ENCODE data around the gene DDX59.

DDX59 gene

DNA sequence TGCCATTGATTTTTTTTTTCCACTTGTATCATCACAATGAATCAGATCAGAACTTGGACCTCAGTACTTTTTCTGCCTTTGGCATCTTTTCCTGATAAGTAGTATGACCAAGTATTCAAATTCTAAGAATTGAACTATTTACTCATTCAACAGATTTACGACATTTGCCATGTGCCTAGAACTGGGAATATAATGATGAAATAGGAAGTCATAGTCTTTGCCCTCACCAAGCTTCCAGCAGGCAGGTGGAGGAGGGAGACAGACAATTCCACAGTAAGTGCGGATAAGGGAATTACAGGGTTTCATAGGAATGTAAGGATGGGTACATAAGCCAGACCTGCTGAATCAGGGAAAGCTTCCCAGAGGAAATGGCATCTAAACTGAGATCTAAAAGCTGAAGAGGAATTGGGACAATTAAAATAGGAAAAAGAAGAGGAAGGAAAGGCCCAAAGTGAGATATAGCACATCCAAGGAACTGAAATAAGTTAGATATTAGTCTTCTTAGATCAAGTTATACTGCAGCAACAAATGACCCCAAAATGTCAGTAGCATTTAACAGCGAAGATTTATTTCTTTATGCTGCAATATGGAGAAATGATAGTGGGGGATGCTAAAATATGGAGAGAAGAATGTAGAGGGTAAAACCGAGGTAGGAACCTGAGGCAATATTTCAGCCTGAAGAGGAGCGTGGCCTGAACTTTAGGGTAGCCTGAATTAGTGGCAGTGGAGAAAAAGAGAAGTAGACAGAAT, 5.3 kb upstream of the DDX59 start:
- ChIA-PET CTCF (interaction anchor here (0.6 to 1.5 kb wide), 4 partner anchors 26 to 1726 kb away, joined by 3 to 4 read pairs (median 4); no protein-coding TSS in a partner anchor), POLR2A (ENCODE audit: low non-redundant PET) (interaction anchor here (1.4 kb wide), 1 partner anchor 64 kb away, joined by 5 read pairs; the partner anchor contains the start of gene CAMSAP2)
- TF ChIP-seq, protein P1, sequence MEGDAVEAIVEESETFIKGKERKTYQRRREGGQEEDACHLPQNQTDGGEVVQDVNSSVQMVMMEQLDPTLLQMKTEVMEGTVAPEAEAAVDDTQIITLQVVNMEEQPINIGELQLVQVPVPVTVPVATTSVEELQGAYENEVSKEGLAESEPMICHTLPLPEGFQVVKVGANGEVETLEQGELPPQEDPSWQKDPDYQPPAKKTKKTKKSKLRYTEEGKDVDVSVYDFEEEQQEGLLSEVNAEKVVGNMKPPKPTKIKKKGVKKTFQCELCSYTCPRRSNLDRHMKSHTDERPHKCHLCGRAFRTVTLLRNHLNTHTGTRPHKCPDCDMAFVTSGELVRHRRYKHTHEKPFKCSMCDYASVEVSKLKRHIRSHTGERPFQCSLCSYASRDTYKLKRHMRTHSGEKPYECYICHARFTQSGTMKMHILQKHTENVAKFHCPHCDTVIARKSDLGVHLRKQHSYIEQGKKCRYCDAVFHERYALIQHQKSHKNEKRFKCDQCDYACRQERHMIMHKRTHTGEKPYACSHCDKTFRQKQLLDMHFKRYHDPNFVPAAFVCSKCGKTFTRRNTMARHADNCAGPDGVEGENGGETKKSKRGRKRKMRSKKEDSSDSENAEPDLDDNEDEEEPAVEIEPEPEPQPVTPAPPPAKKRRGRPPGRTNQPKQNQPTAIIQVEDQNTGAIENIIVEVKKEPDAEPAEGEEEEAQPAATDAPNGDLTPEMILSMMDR (conservative IDR thresholded peaks at IDR 0.05; ENCODE audit: low read depth), result no peak
- no peak overlapping the region for H3K27ac ChIP-seq
- peak; percentile 68 for DNase-seq (ENCODE audit: low spot score)

DNA sequence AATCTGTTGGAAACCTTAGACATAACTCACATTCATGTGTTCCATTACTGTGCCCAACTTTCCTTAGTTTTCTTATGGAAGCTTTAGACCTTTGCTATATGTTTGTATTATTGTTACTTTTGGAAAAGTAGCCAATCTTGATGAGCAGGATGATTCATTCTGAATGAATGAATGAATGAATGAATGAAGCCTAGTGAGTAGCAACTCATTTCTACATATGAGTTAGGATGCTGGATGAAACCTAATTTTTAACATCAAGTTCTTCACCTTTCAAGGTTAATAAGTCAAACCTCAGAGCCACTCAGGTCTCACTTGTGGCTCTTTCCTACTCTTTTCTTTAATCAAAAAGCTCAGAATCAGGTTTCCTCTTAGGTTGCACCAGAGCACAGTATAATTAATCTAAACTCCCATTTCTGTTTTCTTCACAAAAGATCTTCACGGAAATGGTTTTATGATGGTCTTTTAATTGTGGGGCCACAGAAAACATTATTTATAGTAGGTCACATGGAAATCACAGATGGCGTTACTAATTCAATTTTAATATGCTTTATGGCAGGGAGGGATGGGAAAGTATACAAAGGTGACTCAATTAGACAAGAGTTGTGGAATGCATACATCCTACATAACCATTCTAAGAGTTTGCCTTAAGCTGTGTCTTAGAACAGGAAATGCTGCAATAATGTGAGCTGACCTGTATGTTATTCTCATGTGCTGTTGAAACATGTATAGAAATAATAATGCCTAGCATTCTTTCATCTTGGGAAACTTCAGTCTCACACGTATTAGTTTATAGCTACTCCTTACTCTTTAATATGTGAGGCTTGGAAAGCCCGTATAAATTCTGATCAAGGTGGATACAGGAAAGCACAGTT, 4.5 kb upstream of the DDX59 start:
- CTCF ChIA-PET, result interaction anchor here (0.6 to 1.5 kb wide), 3 partner anchors 44 to 1727 kb away, joined by 4 read pairs; no protein-coding TSS in a partner anchor

DNA sequence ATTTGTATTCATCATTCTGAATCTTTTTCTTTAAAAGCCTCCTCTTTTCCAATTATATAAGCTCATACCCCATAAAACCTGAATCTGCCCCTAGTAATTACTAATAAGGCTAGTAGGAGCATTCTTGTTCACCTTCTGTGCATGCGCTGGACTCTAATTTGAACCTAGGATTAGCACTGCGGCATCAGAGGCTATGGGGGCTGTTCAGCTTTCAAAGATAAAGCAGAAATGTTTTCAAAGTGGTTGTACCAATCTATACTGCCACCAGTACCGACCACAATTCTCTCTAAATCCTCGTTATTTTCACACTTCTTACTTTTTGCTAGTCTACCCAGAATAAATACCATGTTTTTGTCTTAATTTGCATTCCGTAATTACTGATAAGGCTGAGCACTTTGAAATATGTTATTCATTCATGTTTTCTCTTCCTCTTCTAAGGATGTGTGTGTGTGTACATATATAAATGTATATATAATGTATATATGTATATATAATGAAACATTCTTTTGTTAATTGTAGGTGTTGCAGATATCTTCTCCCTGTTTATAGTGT, 1.6 kb upstream of the DDX59 start:
- TF ChIP-seq, protein P1 (conservative IDR thresholded peaks at IDR 0.05; ENCODE audit: low read depth), result no peak
- no peak overlapping the region for H3K27ac ChIP-seq
- POLR2A ChIA-PET (ENCODE audit: low non-redundant PET), result interaction anchor here (0.6 kb wide), 1 partner anchor 33 kb away, joined by 4 read pairs; no protein-coding TSS in a partner anchor
- DNase-seq (ENCODE audit: low spot score), result no peak
- CTCF ChIA-PET, result interaction anchor here (0.6 to 1.6 kb wide), 4 partner anchors 13 to 73 kb away, joined by 3 to 8 read pairs (median 4); no protein-coding TSS in a partner anchor

More for the DNA sequence above, 4.5 kb upstream of the DDX59 start:
- DNase-seq (ENCODE audit: low spot score), result peak; percentile 91
- TF ChIP-seq, protein P1 (conservative IDR thresholded peaks at IDR 0.05; ENCODE audit: low read depth), result no peak
- POLR2A ChIA-PET (ENCODE audit: low non-redundant PET), result interaction anchor here (1.4 kb wide), 1 partner anchor 65 kb away, joined by 5 read pairs; the partner anchor contains the start of gene CAMSAP2
- no peak overlapping the region for H3K27ac ChIP-seq

DNA sequence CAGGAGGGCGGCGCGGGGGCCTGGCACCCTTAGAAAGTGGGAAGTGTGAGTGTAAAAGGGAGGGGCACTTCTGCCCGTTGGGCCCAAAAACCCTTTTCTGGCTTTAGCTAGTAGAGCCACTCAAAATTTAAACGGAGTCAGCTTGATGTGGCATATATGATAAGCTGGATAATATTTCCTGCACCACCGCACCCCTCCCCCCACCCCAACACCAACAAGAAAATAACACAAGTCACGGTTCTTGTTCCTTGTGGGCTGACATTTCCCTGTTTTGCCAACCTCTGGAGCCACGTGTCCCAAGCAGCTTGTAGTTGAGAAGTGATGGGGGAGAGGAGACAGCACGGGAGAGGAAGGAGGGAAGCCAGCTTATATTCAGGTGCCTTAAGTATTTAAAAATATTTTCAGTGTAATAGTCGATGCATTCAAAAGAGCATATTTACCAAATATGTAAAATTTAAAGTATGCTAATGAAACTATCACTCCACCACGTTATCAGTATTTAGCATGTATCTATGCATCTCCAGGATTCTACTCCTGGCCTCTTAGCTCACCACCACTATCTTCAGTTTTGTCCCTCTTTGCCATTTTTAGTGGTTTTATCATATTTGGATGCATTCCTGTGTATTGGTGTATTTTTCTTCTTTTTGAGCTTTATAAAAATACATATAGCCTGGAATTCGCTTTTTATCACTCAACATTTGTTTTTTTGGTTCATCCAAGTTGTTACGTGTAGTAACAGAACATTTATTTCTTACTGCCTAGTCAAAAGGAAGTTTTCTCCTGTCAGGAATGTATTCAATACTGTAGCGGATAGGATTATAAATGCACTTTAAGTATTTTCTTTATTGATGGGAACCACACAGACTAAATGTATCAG, 773 bp upstream of the DDX59 start:
- H3K27ac ChIP-seq, result peak overlapping the region; percentile 99
- POLR2A ChIA-PET (ENCODE audit: low non-redundant PET), result interaction anchor here (0.6 to 2.1 kb wide), 11 partner anchors 12 to 1733 kb away, joined by 3 to 19 read pairs (median 4); partner anchors contain the start of genes CAMSAP2 and KIF14
- TF ChIP-seq, protein P1 (conservative IDR thresholded peaks at IDR 0.05; ENCODE audit: low read depth), result no peak
- CTCF ChIA-PET, result interaction anchor here (0.6 to 1.6 kb wide), 10 partner anchors 12 to 619 kb away, joined by 3 to 8 read pairs (median 4); no protein-coding TSS in a partner anchor
- DNase-seq (ENCODE audit: low spot score), result peak; percentile 76

DNA sequence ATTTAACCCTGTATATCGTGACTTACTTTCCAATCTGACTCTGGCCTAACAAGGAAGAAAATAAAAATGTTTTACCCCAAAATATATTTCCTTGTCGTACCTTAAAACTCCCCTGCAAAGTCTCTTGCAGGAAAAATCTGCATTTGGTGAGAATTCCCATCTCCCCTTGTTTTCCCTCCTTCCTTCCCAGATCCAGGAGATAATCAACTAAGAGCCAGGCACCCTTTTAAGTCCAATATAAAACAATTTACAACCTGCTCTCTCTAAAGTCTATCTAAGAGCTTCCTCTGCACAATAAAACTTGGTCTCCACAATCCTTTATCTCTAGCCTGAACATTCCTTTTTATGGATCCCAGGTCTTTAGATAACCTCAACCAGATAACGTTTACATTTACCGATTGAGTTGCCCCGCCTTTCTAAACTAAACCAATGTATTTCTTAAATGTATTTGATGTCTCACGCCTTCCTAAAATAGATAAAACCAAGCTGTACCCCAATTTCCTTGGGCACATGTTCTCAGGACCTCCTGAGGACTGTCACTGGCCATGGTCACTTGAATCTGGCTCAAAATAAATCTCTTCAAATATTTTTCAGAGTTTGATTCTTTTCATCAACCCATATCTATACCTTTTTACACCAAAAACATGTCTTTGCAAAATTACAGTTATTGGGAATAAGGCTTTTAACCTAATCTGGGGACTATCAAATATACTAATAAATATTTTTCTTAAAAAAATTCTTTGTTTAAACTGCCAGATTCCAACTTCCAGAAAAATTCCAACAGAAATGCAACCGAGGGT, 993 bp downstream of the DDX59 start:
- no peak for DNase-seq (ENCODE audit: low spot score)

More for the DNA sequence above, 993 bp downstream of the DDX59 start:
- CTCF ChIA-PET, result interaction anchor here (0.6 to 1.6 kb wide), 4 partner anchors 15 to 89 kb away, joined by 3 to 8 read pairs (median 3); no protein-coding TSS in a partner anchor
- TF ChIP-seq, protein P1 (conservative IDR thresholded peaks at IDR 0.05; ENCODE audit: low read depth), result no peak
- POLR2A ChIA-PET (ENCODE audit: low non-redundant PET), result interaction anchor here (0.6 to 2.1 kb wide), 11 partner anchors 8 to 463 kb away, joined by 3 to 19 read pairs (median 3); partner anchors contain the start of gene CAMSAP2
- H3K27ac ChIP-seq, result peak overlapping the region; percentile 99

All from RWPE1 (cell line).